Measurements from ENCODE around the gene LARGE1. TPM values are rescaled to one million over a fixed set of nuclear protein-coding genes. Genes with fewer than 3 reads are reported as not detected.
"Not testable (repeated sequence)": the region's sequence is repeated elsewhere in the genome, so short reads cannot be mapped to it uniquely, and the experiment has no call there.

The LARGE1 gene
- total RNA-seq, 1 donor from 2014 or later = 16.4 TPM

DNA sequence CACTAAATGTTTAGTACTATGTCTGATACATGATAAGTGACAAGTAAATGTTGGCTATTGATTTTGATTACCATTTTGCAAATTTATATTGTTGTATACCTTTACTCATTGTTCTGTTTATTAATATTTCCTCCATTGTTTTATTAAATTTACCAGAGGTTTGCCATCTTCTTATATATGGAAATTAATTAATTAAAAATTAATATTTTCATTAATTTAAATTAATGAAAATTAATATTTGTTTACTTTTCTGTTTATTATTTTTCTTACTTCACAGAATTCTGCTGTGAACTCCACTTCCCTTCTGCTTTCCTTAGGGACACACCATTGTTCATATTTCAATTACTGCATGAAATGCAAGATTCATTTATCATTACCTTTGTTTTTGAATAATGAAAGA, 331.0 kb downstream of the LARGE1 start:
- DNase-seq = no peak

DNA sequence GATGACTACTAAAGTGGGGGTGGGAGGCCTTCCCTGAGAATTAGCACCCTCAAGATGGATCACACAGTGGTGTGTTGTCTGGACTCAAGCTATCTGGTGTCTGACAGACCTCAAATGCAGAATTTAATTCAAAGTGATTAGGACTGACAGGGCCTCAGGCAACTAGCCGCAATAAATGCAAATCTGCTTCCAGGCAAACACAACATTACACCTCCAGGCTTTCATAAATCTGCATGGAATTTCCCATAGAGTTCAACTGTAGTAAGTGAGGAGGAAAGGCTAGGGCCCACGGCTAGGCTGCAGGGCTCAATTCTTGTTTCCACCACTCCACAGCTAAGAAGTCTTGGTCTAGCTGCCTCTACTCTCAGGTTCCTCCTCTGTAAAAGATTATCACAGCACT, 331.4 kb downstream of the LARGE1 start:
- DNase-seq = no peak

DNA sequence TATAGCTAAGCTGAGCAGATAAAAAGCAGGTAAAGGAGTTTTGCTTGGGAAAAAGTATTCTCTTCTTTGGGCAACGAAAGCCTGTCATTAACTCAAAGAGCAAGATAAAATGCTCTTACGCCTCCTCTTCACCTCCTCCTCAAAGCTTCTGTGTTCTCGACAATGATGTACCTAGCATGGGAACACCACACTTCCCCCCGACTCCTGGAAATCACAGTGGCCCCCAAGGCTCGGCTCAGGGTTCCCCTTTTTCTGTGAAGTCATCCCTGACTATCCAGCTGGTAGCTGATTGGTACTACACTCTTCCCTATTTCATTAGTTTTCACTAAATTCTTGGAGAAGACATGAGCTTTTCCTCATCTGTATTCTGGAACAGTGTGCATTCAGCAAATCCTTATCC, 336.1 kb downstream of the LARGE1 start:
- DNase-seq = no peak

- DNase-seq = no peak
These were observed 337.4 kb downstream of the LARGE1 start for GRCh38 chr22:33582822-33583400.

- no peak for DNase-seq
These were observed 340.0 kb downstream of the LARGE1 start for GRCh38 chr22:33580310-33580709.

GRCh38 chr22:33579448-33580093, 340.7 kb downstream of the LARGE1 start:
- DNase-seq = no peak

- DNase-seq = no peak
These were observed 341.5 kb downstream of the LARGE1 start for GRCh38 chr22:33578752-33579151.

- DNase-seq = no peak
These were observed 342.3 kb downstream of the LARGE1 start for GRCh38 chr22:33577862-33578411.

GRCh38 chr22:33576205-33576604, 344.1 kb downstream of the LARGE1 start:
- no peak for DNase-seq

DNA sequence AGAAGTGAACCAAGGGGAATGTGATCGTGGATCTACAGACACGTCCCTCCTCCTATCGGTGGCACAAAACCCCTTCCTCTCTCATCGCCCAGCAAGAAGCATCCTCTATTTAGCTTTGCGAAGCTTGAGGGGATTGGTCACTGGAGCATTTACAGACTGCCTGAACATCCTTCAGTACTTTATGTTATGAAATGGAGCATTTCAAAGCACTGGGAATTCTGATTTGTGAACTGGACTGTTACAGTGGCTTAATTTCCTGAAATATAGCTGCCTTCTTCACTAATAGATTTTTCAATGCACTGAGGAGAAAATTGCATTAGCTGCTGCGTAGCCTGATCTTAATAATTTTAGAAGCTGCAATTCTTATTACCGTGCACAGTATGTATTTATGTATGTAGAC, 344.5 kb downstream of the LARGE1 start:
- no peak for DNase-seq

DNA sequence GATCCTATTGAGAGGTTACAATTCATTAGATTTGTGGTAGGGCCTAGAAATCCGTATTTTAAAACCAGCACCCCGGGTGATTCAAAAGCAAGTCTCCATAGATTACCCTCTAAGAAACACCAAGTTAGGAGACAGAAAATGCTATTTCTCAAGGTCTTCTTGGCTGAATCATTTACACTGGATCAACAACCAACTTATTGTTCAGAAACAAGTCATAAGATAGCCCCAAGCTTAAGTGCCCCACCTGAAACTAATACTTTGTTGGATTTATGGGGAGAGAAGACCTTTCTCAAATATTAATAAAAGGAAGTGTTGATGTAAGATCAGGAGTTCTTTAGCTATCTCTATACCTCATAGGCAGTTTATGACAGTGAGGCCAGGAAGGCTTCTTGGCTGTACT, 345.2 kb downstream of the LARGE1 start:
- no peak for DNase-seq

GRCh38 chr22:33573479-33573878, 346.8 kb downstream of the LARGE1 start:
- DNase-seq = no peak

DNA sequence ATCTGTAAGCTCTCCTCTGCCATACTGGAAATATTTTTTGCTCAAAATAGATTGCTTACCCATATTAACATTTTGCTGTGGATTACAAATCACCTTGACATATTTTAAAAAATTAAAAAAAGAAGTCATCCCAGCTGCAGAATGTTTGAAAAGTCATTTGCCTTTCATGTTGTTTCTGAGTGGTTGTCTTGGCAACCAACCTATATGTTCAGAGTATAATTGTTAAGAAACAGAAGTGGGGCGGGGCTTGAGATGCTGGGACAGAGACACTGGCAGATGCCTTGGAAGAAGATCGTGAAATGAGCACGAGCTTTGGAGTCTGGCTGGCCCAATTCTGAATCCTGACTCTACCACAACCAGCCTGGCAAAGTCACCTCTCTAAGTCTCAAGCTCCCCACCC, 348.2 kb downstream of the LARGE1 start:
- DNase-seq = no peak

- no peak for DNase-seq
These were observed 350.2 kb downstream of the LARGE1 start for GRCh38 chr22:33570110-33570509.

DNA sequence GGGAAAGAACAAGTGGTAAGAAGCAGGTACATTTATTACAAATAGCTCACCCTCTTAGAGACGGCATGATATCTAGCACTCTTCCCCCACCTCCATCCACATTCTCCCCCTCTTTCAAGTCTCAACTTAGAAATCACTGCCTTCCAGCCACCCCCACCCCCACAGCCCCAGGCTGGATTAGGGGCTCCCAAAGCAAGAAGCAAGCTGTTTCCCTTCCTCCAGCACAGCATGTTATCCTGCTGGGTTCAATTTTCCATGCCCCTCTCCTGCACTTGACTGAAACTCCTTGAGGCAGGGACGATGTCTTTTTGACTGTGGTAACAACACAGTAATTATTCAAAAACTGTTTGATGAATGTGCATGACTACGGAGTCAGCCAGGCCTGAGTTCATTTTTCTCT, 350.7 kb downstream of the LARGE1 start:
- DNase-seq = no peak

GRCh38 chr22:33569018-33569417, 351.3 kb downstream of the LARGE1 start:
- DNase-seq = no peak

- DNase-seq = not testable (repeated sequence)
These were observed 353.8 kb downstream of the LARGE1 start for GRCh38 chr22:33566495-33566894.

DNA sequence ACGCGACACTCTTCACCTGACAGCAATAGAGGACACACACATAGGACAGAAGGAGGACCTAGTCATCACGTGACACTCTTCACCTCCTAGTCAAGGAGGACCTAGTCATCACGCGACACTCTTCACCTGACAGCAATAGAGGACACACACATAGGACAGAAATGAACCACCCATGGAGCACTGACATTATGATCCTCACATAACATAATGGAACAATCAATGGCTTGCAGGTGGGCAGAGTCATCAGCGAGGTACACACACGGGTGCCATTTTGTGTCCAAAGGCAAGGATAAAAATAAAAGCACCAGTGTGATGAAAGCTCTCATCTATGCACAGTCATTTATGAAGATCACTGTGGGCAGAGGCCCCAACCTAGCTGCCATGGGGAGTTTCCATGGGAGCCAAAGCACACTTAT, 354.7 kb downstream of the LARGE1 start:
- no peak for DNase-seq

- DNase-seq = no peak
These were observed 355.6 kb downstream of the LARGE1 start for GRCh38 chr22:33564683-33565082.

DNA sequence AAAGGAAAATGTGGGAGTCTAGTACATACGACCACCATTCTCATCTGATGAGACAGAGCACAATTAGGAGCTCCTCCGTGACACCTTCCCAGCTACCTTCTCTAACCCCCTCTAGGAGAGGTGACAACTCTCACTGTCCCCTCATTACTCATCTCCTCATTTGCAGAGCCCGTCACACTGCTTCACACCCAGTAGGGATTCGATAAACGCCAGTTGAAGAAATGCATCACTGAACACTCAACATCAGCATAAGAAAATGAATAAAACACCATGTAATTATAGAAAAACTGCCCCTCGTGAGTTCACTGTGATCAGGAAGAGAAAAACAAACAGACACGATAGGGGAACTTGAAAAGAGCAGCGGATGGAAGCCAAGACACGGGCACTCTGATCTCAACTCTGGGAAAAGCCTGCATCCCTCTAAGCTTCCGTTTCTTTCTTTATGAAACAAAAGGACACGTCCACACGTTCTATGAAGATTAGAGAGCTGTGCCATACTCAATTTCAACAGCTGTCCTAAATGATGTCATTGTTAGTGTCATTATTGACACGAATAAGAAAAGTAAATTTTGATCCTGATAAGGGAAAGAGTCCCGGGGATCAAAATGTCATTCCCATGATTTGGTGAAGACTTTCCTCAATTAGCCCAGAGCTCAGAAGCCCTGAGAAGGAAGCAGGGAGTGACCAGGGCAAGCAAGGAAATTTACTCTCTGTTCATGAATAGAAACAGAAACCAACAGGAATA, 356.9 kb downstream of the LARGE1 start:
- DNase-seq = no peak

GRCh38 chr22:33562501-33562900, 357.8 kb downstream of the LARGE1 start:
- DNase-seq = no peak

DNA sequence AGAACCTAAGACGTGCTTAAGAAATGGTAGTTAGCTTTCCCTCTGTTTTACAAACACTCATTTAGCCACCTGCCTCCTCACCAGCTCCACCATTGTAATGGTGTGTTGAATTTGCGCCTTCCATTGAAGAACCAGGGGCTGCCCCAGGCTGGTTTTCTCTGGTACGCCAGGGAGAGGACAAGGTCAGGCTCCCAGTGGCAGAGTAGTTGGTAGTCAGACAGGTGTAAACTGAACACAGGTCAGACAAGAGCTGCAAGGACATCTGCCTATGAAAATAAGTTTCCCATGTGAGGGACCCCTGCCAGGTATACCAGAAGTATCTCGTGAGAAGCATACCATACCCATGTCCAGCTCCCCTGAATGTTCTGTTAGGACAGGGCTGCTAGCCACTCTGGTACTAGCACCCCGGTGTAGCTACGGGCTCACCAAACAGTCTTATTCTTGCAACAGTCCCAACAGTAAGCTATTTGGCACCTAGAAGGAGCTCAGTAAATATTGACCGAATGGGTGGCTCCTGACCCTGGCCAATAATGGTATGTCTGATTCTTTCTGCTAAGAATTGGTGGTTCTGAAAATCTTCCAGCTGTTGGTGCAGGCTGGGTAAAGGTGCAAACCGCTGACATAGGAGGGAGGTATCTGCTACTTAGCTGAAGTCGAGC, 359.0 kb downstream of the LARGE1 start:
- no peak for DNase-seq

GRCh38 chr22:33557836-33558235, 362.4 kb downstream of the LARGE1 start:
- no peak for DNase-seq
